NCI-H2107 treated with DMSO at 0.1 percent for 48 hours (cell line): ENCODE data around the gene OPN1MW.
"Not testable (repeated sequence)": the region's sequence is repeated elsewhere in the genome, so short reads cannot be mapped to it uniquely, and the experiment has no call there.

ENCODE experiments used
- DNase-seq: peaks from one replicate; lab custom pipeline; 2025; ENCODE audit not compliant: unreplicated experiment; lab: John Stamatoyannopoulos, UW

OPN1MW gene

DNA sequence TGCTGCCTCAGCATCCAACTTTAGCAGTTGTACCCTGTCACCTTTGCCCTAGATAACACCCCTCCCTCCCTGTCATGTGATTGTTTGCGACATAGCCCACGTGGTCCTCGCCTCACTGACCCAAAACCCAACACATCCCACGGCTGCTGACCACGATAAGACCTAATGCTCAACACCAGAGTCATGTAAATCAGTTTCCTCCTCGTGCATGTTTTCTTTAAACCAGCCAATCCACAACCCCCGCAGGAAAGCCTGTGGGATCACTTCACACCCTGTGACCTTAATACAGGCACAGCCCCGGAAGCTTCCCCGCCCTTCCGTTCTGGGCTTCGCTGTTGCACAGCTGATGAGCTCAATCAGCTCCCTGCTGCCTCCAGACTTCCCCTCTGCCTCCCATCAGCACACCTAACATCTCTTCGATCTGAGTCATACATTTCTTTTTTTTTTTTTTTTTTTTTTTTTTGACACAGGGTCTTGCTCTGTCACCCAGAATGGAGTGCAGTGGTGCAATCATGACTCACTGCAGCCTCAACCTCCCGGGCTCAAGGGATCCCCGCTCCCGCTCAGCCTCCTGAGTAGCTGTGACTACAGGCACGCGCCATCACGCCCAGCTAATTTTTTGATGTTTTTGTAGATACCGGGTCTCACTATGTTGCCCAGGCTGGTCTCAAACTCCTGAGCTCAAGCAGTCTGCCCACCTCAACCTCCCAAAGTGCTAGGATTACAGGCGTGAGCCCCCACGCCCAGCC, 27.4 kb downstream of the OPN1MW start:
- DNase-seq, result not testable (repeated sequence)

DNA sequence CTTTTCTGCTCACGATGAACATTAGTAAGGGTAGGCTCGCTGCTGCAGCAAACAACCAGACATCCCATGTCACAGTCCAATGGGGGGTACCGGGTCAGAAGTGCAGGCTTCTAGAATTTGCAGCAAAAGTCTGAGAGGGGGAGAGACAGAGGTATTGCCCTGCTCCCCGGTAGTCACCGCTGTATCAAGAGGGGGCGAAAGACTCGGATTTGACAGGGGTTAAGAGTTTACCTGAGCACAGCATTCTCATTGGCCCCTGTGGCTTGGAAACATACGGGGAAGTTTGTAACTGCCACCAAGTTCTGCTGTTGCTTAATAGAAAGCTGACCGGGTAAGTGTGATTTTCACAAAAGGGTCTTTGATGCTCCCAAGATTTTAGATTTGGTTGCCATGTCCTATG, 28.7 kb downstream of the OPN1MW start:
- not testable (repeated sequence) for DNase-seq

DNA sequence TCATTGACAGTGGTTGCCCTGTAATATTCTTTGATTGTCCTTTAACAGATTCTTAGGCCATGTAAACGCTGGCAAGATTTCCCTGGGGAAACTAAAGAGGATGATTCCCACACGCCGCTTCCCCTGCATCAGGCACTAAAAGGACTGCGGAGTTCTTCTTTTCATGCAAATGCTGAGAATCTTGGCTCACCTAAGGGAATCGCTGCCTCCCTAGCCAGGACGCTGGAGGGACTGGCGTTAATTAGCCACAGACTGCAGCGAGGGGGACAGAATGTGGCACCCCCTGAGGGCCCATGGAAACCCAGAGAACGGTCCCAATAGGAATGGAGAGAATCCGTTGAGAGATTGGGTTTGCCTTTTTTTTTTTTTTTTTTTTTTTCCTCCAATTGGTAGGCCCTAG, 29.1 kb downstream of the OPN1MW start:
- DNase-seq, result not testable (repeated sequence)

DNA sequence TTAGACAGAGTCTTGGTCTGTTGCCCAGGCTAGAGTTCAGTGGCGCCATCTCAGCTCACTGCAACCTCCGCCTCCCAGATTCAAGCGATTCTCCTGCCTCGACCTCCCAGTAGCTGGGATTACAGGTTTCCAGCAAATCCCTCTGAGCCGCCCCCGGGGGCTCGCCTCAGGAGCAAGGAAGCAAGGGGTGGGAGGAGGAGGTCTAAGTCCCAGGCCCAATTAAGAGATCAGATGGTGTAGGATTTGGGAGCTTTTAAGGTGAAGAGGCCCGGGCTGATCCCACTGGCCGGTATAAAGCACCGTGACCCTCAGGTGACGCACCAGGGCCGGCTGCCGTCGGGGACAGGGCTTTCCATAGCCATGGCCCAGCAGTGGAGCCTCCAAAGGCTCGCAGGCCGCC, 37.1 kb downstream of the OPN1MW start, which contains the start of gene OPN1MW2:
OPN1MW2 (plus strand) TSS at position 301 of the 400 bp plus-strand sequence; CDS start at position 361, 60 bp downstream.
- not testable (repeated sequence) for DNase-seq

DNA sequence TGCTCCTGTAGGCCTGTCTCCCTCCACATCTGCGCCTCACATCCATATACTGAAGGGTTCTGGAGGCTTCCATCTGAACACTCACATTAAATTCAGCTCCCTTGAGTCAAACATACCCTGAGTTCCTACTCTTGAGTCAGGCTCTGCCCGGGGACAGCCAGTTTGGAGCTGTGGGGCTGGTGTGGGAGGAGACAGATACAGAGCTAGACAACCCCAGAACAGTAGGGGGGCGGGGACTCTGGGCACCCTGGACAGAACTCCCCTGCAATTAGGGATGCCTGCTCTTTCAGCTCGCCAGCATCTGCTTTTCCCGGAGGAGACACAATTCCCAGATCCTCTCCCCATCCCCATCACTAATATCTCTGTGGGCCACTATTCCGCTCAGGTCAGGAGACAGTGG, 42.9 kb downstream of the OPN1MW start:
- DNase-seq, result not testable (repeated sequence)

DNA sequence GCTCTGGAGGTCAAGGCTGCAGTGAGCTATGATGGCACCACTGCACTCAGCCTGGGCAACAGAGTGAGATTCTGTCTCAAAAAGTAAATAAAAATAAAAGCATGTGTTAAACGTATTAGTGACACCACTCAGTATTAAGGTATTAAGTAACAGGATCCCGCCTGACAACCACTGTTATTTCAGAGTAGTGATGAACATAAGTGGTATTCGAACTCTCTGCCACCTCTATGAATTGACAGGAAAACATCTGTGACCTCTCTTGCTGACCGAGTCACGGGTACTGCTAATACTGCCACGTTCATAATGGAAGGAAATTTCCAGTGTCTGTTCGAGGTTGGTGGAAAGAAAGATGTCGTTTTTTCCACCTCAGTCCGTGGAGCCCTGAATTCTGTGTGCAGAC, 44.3 kb downstream of the OPN1MW start:
- not testable (repeated sequence) for DNase-seq

DNA sequence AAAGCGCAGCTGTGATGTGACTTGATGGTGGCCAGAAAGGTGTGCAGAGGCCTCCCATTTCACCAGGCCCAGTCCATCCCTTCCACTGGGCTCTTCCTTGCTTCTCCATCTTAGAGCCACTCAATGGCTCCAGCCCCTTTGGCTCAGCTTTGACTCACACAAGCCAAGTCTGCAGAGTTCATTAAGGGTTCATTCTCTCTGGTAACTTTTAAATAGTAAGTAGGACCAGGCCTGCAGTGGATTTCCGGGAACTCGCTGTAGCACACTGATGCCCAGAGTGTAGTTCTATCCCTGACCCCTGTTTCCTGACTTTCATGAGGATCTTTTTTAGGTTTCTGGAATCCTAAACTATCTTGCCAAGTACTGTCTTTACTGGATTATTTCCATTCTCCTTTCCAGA, 49.0 kb downstream of the OPN1MW start:
- DNase-seq, result not testable (repeated sequence)

DNA sequence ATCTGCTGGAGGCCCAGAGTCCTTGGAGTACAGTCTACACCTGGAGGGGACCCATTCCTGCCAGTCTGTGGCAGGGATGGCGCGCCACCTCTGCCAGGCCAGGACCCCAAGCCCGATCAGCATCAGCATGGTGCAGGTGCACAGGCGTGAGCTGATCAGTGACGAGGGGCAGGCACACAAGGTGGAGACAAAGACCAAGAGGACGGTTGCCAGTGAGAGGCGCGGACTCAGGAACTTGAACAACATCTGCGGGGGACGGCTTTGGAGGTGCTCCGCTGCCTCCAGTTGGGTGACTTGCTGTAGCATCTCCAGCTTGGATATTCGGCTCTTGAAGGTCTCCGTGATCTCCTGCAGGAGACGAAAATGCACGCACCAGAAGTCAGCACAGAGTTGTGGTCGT, 51.2 kb downstream of the OPN1MW start:
- DNase-seq, result not testable (repeated sequence)

DNA sequence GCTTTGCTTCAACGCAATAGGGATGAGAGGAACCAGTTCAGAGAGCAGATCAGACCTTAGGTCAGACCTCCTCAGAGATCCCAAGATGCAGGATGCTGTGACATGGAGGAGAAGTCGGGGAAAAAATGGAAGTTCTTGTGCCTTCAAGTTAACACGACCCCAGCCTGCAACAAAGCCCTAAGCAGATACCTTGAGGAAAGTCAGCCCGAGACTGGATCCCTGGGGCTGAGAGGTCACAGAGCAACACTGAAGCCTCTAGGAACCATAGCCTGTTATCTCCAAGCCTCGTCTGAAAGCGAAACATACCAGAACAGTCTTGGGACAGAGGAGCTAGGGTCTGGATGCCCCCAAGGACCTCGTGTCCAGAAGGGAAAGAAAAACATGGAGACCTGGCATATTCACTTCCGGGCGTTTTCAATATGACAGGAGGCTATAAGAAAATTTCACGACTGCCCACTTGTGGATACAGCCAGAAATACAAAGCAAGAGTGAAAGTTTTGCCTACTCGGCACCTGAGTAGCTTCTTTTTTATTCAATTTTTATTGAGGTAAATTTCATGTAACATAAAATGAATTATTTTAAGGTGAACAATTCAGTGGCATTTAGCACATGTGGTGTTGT, 56.7 kb downstream of the OPN1MW start:
- DNase-seq, result not testable (repeated sequence)

DNA sequence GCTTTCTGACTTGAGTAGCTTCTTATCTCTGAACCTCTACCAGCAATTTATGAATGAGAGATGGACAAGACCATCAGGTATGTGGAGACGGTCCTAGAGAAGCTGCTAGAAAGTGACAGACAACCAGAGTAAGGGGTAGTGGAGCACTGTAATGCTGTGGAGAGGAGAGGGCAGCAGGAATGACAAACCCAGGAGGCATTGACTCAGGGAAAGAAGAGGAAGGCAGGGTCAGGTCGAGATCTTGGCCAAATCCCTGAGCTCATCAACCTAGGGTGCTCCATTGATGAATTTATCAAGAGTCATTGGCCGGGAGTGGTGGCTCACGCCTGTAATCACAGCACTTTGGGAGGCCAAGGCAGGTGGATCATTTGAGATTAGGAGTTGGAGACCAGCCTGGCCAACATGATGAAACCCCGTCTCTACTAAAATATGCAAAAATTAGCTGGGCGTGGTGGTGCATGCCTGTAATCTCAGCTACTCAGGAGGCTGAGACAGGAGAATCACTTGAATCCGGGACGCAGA, 57.6 kb downstream of the OPN1MW start:
- DNase-seq, result not testable (repeated sequence)
